GM18861 (cell line): ENCODE results near the gene HES6.

Experiments
- ATAC-seq: cut with Tn5 transposase; IDR thresholded peaks from one replicate; pipeline ENCODE4 v1.9.1; 2021; ENCODE audit not compliant: unreplicated experiment

Gene HES6

GRCh38 chr2:238256111-238256510, 16.3 kb upstream of the HES6 start:
- no peak for ATAC-seq

- no peak for ATAC-seq
Observed at GRCh38 chr2:238255636-238256035, 15.8 kb upstream of the HES6 start.

GRCh38 chr2:238255151-238255551, 15.3 kb upstream of the HES6 start:
- ATAC-seq: no peak

GRCh38 chr2:238254095-238254723, 14.4 kb upstream of the HES6 start:
- ATAC-seq: no peak

GRCh38 chr2:238252766-238253630, 13.2 kb upstream of the HES6 start:
- no peak for ATAC-seq

- ATAC-seq: no peak
Observed at GRCh38 chr2:238251986-238252385, 12.1 kb upstream of the HES6 start.

GRCh38 chr2:238251331-238251730, 11.5 kb upstream of the HES6 start:
- no peak for ATAC-seq

GRCh38 chr2:238250896-238251295, 11.1 kb upstream of the HES6 start:
- ATAC-seq: no peak

- no peak for ATAC-seq
Observed at GRCh38 chr2:238247841-238248453, 8.1 kb upstream of the HES6 start.

- no peak for ATAC-seq
Observed at GRCh38 chr2:238247002-238247822, 7.4 kb upstream of the HES6 start.

GRCh38 chr2:238244151-238244550, 4.3 kb upstream of the HES6 start:
- ATAC-seq: no peak

- ATAC-seq: no peak
Observed at GRCh38 chr2:238243496-238244076, 3.7 kb upstream of the HES6 start.

GRCh38 chr2:238242731-238243495, 3.1 kb upstream of the HES6 start:
- ATAC-seq: no peak

- ATAC-seq: no peak
Observed at GRCh38 chr2:238241970-238242369, 2.1 kb upstream of the HES6 start.

GRCh38 chr2:238240757-238241711, 1.2 kb upstream of the HES6 start:
- ATAC-seq: no peak

GRCh38 chr2:238239543-238239862, 335 bp downstream of the HES6 start:
- no peak for ATAC-seq

- no peak for ATAC-seq
Observed at GRCh38 chr2:238238766-238239542, 884 bp downstream of the HES6 start.

- ATAC-seq: no peak
Observed at GRCh38 chr2:238238311-238238765, 1.5 kb downstream of the HES6 start.
